Colonic mucosa (tissue), 4 donors: ENCODE measurements around the gene MPST. TPM values are rescaled to one million over a fixed set of nuclear protein-coding genes. Genes with fewer than 3 reads are reported as not detected.

ENCODE experiments used
- DNase-seq: peaks from one replicate; pipeline ENCODE4 v3.0.0-alpha.2; 2020
- H3K27ac ChIP-seq: fragments of 200-600 bp; one replicate; pipeline ENCODE4 v1.8.0; 2021
- H3K27me3 ChIP-seq: fragments of 200-600 bp; one replicate; pipeline ENCODE4 v1.8.0; 2021
- H3K36me3 ChIP-seq: fragments of 200-600 bp; one replicate; pipeline ENCODE4 v1.8.0; 2021
- H3K4me1 ChIP-seq: fragments of 200-600 bp; one replicate; pipeline ENCODE4 v1.8.0; 2021; ENCODE audit warnings: mild to moderate bottlenecking
- H3K4me3 ChIP-seq: fragments of 200-600 bp; one replicate; pipeline ENCODE4 v1.8.0; 2021
- H3K9ac ChIP-seq, 2 donors: one replicate each; pipeline ENCODE4 v1.7.0; 2013; ENCODE audit warnings: control low read depth in 2 of 2, low read depth in 2 of 2, low read length in 2 of 2
- H3K9me3 ChIP-seq: fragments of 200-600 bp; one replicate; pipeline ENCODE4 v1.8.0; 2021
- CTCF ChIP-seq: fragments of 200-600 bp; IDR thresholded peaks from one replicate; pipeline ENCODE4 v1.8.0; 2022; ENCODE audit warnings: antibody characterized with exemption, mild to moderate bottlenecking
- intact Hi-C: fragments of 100-400 bp; cut with DNase I; formaldehyde crosslinking; loops from one replicate; pipeline ENCODE4 v1.14.1; 2022
- total RNA-seq, 2 donors: library from RNA; stranded (reverse); fragmentation: NEBNext Ultra II Directional in 1 of 2; extraction: Animal tissue kit (Norgen Biotek cat#: 25700) in 1 of 2; gene quantifications; one replicate each; pipeline ENCODE4 v1.2.1, GENCODE V29; 2021
- donor health status: healthy.
- donor health status: DM: no; HTN: no; CAD: no.
- donor health status: DM: no; HTN: no; CAD: no.

The MPST gene
- total RNA-seq, 2 donors from 2014 or later: 217 to 259 TPM

GRCh38 chr22:36998620-36999351, 20.8 kb upstream of the MPST start:
- Histone ChIP-seq H3K9ac (no peak overlapping the region), H3K27me3 (no peaks in the 10 kb centered on the region), H3K9me3 (no peaks in the 10 kb centered on the region), H3K36me3 (no peaks in the 10 kb centered on the region), H3K27ac (no peak overlapping the region), H3K4me1 (no peaks in the 10 kb centered on the region), H3K4me3 (no peak overlapping the region)
- intact Hi-C loops: no loop called here
- no peak for DNase-seq
- TF ChIP-seq CTCF: no peak

GRCh38 chr22:36999463-36999862, 20.1 kb upstream of the MPST start:
- no peak for TF ChIP-seq CTCF
- Histone ChIP-seq H3K36me3 (no peaks in the 10 kb centered on the region), H3K4me3 (no peak overlapping the region), H3K9me3 (no peaks in the 10 kb centered on the region), H3K27me3 (no peaks in the 10 kb centered on the region), H3K4me1 (no peaks in the 10 kb centered on the region), H3K27ac (no peak overlapping the region), H3K9ac (no peak overlapping the region)
- DNase-seq: no peak
- intact Hi-C loops: no loop called here

GRCh38 chr22:37000676-37001534, 18.6 kb upstream of the MPST start:
- no peaks in the 10 kb centered on the region for H3K27me3 ChIP-seq
- intact Hi-C loops: no loop called here
- no peak overlapping the region for H3K4me3 ChIP-seq
- H3K9me3 ChIP-seq: no peaks in the 10 kb centered on the region
- no peak overlapping the region for H3K9ac ChIP-seq
- no peak overlapping the region for H3K27ac ChIP-seq
- no peaks in the 10 kb centered on the region for H3K4me1 ChIP-seq
- TF ChIP-seq CTCF: no peak
- H3K36me3 ChIP-seq: no peaks in the 10 kb centered on the region
- no peak for DNase-seq

- TF ChIP-seq CTCF: no peak
- no peak overlapping the region for H3K4me3 ChIP-seq
Observed at GRCh38 chr22:37001826-37002225, 17.7 kb upstream of the MPST start.

GRCh38 chr22:37002633-37003032, 16.9 kb upstream of the MPST start:
- Histone ChIP-seq H3K9ac (no peak overlapping the region), H3K4me1 (no peaks in the 10 kb centered on the region), H3K36me3 (no peaks in the 10 kb centered on the region), H3K27me3 (no peaks in the 10 kb centered on the region), H3K27ac (no peak overlapping the region), H3K4me3 (no peak overlapping the region), H3K9me3 (no peaks in the 10 kb centered on the region)
- intact Hi-C loops: no loop called here
- DNase-seq: no peak
- TF ChIP-seq CTCF: no peak

More at GRCh38 chr22:37001826-37002225, 17.7 kb upstream of the MPST start:
- Histone ChIP-seq H3K27me3 (no peaks in the 10 kb centered on the region), H3K36me3 (no peaks in the 10 kb centered on the region), H3K9ac (no peak overlapping the region), H3K4me1 (no peaks in the 10 kb centered on the region), H3K27ac (no peak overlapping the region), H3K9me3 (no peaks in the 10 kb centered on the region)
- no peak for DNase-seq
- intact Hi-C loops: no loop called here
